HPDE6-E6E7 (cell line): ENCODE results near the gene INSR.
"Not testable (repeated sequence)": the region's sequence is repeated elsewhere in the genome, so short reads cannot be mapped to it uniquely, and the experiment has no call there.

Source experiments
- DNase-seq: peaks from one replicate; pipeline ENCODE4 v3.0.0; 2011; ENCODE audit warnings: missing footprints; ENCODE audit errors: extremely low spot score

Gene INSR

GRCh38 chr19:7098701-7099596, 195.3 kb downstream of the INSR start:
- DNase-seq, result peak; percentile 80

- no peak for DNase-seq
Observed at GRCh38 chr19:7098096-7098495, 196.1 kb downstream of the INSR start.

- DNase-seq, result no peak
Observed at GRCh38 chr19:7088999-7089398, 205.2 kb downstream of the INSR start.

- DNase-seq, result no peak
Observed at GRCh38 chr19:7083076-7083956, 210.9 kb downstream of the INSR start.

- no peak for DNase-seq
Observed at GRCh38 chr19:7078008-7078407, 216.2 kb downstream of the INSR start.

- DNase-seq, result no peak
Observed at GRCh38 chr19:7076151-7076550, 218.1 kb downstream of the INSR start.

GRCh38 chr19:7074705-7075282, 219.4 kb downstream of the INSR start:
- no peak for DNase-seq

- DNase-seq, result no peak
Observed at GRCh38 chr19:7072541-7072940, 221.7 kb downstream of the INSR start.

GRCh38 chr19:7069904-7070226, 224.3 kb downstream of the INSR start:
- no peak for DNase-seq

GRCh38 chr19:7069042-7069903, 224.9 kb downstream of the INSR start, which contains the start of gene ZNF557:
Gene ZNF557 (plus strand): TSS chr19:7069703. CDS start chr19:7075075, 5,372 bp downstream.
- DNase-seq, result peak; percentile 79

GRCh38 chr19:7068599-7068998, 225.6 kb downstream of the INSR start:
- DNase-seq, result no peak

- DNase-seq, result no peak
Observed at GRCh38 chr19:7067716-7068115, 226.5 kb downstream of the INSR start.

GRCh38 chr19:7067122-7067521, 227.1 kb downstream of the INSR start:
- not testable (repeated sequence) for DNase-seq

GRCh38 chr19:7063764-7064418, 230.3 kb downstream of the INSR start:
- DNase-seq, result no peak

GRCh38 chr19:7063339-7063738, 230.9 kb downstream of the INSR start:
- no peak for DNase-seq
